GM12878 (cell line): ENCODE measurements around the gene CHRNG.
A peak's percentile ranks its signal among the peaks of the same experiment; 100 is the strongest.

Experiments
- BRCA1 ChIP-seq: IDR thresholded peaks from 2 replicates; pipeline ENCODE4 v1.6.1; 2011; ENCODE audit warnings: low read depth, low read length, improper control_type of control experiment
- CTCF ChIP-seq, 3 experiments: IDR thresholded peaks in 2 of 3; conservative IDR thresholded peaks in 1 of 3; 2 replicates each; pipeline ENCODE4 v1.5.1; 2011; ENCODE audit warnings: low read depth in 3 of 3, low read length in 3 of 3, mild to moderate bottlenecking in 3 of 3, control low read depth in 2 of 3, moderate library complexity in 2 of 3, inconsistent platforms in 1 of 3, mixed read lengths in 1 of 3; ENCODE audit not compliant: control insufficient read depth in 2 of 3, insufficient read depth in 1 of 3; ENCODE audit errors: extremely low read depth in 1 of 3
- DPF2 ChIP-seq: fragments of 450-650 bp; IDR thresholded peaks from 2 replicates; pipeline ENCODE4 v1.6.1; 2017; ENCODE audit warnings: mild to moderate bottlenecking
- MYC ChIP-seq: IDR thresholded peaks from 2 replicates; pipeline ENCODE4 v1.6.1; 2011; ENCODE audit warnings: mild to moderate bottlenecking, low read length, moderate library complexity, inconsistent platforms; ENCODE audit not compliant: insufficient read depth, insufficient replicate concordance, insufficient read length, severe bottlenecking
- PKNOX1 ChIP-seq: fragments of 450-650 bp; IDR thresholded peaks from 2 replicates; pipeline ENCODE4 v1.6.1; 2016; ENCODE audit warnings: mild to moderate bottlenecking
- POLR2A ChIP-seq: IDR thresholded peaks from 2 replicates; pipeline ENCODE4 v1.6.1; 2011; ENCODE audit warnings: low read depth, mild to moderate bottlenecking, low read length
- POLR2AphosphoS5 ChIP-seq: IDR thresholded peaks from 2 replicates; pipeline ENCODE4 v1.6.1; 2011; ENCODE audit warnings: mild to moderate bottlenecking, low read length, inconsistent platforms
- RCOR1 ChIP-seq: conservative IDR thresholded peaks from 2 replicates; pipeline ENCODE4 v1.6.1; 2012; ENCODE audit warnings: low read depth, low read length, improper control_type of control experiment
- TAF1 ChIP-seq: IDR thresholded peaks from 2 replicates; pipeline ENCODE4 v1.6.1; 2011; ENCODE audit warnings: mild to moderate bottlenecking, low read depth, low read length, borderline replicate concordance
- TARDBP ChIP-seq: IDR thresholded peaks from 2 replicates; pipeline ENCODE4 v1.6.1; 2016; ENCODE audit warnings: borderline replicate concordance
- ZNF24 ChIP-seq: fragments of 450-650 bp; IDR thresholded peaks from 2 replicates; pipeline ENCODE4 v1.6.1; 2017; ENCODE audit warnings: antibody characterized with exemption, mild to moderate bottlenecking

- TF ChIP-seq POLR2A (no peak), DPF2 (no peak), CTCF (IDR thresholded peaks at IDR 0.05 in 2 of 3, conservative IDR thresholded peaks at IDR 0.05 in 1 of 3; ENCODE audit: control insufficient read depth in 2 of 3, extremely low read depth in 1 of 3, insufficient read depth in 1 of 3, low read depth in 3 of 3, low read length in 3 of 3) (peak; percentile 22 to 43 (median 38); a peak in 4 of 6 replicates), BRCA1 (no peak), POLR2AphosphoS5 (no peak), TARDBP (no peak), MYC (no peak), ZNF24 (no peak), RCOR1 (no peak), TAF1 (no peak), PKNOX1 (no peak)
Observed at GRCh38 chr2:232537079-232537478, 2.4 kb upstream of the CHRNG start.
